GM03348 (cell line): ENCODE data around the gene ATP9B.
"Not testable (repeated sequence)": the region's sequence is repeated elsewhere in the genome, so short reads cannot be mapped to it uniquely, and the experiment has no call there.

Source experiments
- DNase-seq: peaks from one replicate; pipeline ENCODE4 v3.0.0; 2012; ENCODE audit warnings: low spot score

The ATP9B gene

DNA sequence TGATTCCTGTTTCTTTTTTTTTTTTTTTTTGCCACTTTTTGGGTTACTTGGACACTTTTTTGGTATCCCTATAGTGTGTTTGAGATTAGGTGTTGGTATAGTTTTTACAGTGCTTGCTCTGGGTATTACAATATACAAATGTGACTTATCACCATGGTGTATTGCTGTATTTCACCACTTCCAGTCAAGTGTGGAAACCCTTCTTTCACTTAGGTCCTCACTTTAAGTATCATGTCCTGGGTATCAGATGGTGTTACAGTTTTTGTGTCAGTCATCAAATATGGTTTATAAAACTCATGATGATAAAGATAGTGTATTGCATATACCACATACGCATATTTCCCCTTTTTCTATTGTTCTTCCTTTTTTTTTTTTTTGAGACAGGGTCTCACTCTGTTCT is 1.8 kb downstream of the ATP9B start:
- no peak for DNase-seq

DNA sequence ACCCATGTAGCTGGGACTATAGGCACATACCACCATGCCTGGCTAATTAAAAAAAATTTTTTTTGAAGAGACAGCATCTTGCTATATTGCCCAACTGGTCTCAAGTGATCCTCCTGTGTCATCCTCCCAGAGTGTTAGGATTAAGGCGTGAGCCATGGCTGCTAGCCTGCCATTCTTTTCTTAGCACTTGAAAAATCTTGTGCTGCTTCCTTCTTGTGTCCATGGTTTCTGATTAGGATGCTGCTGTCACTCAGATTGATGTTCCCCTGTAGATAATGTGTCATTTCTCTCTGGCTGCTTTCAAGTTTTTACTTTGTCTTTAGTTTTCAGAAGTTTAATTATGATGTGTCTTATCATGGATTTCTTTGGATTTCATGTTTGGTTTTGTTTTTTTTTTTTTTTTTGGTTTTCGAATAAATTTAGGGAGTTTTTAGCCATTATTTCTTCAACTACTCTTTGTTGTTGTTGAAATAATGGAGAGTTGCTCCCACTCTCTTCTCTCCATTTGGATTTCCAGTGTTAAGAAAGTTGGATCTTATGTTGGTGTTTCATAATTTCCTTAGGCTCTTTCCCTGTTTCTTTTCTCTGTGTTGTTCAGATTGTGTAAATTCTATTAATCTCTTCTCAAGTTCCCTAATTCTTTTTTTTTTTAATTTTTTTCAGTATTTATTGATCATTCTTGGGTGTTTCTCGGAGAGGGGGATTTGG is 2.5 kb downstream of the ATP9B start:
- no peak for DNase-seq

DNA sequence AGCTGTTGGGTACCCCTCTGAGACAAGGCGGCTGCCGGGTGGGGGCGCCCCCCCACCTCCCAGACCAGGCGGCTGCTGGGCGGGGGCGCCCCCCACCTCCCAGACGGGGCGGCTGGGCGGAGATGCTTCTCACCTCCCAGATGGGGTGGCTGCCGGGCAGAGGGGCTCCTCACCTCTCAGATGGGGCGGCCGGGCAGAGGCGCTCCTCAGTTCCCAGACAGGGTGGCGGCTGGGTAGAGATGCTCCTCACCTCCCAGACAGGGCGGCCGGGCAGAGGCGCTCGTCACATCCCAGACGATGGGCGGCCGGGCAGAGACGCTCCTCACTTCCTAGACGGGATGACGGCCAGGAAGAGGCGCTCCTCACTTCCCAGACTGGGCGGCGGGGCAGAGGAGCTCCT is 3.5 kb downstream of the ATP9B start:
- not testable (repeated sequence) for DNase-seq

GRCh38 chr18:79077181-79077580 is 8.0 kb downstream of the ATP9B start:
- DNase-seq, result no peak

DNA sequence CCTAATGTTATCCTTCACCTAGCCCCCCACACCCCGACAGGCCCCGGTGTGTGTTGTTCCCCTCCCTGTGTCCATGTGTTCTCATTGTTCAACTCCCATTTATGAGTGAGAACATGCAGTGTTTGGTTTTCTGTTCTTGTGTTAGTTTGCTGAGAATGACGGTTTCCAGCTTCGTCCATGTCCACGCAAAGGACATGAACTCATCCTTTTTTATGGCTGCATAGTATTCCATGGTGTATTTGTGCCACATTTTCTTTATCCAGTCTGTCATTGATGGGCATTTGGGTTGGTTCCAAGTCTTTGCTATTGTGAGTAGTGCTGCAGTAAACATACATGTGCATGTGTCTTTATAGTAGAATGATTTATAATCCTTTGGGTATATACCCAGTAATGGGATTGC is 9.6 kb downstream of the ATP9B start:
- DNase-seq, result not testable (repeated sequence)

DNA sequence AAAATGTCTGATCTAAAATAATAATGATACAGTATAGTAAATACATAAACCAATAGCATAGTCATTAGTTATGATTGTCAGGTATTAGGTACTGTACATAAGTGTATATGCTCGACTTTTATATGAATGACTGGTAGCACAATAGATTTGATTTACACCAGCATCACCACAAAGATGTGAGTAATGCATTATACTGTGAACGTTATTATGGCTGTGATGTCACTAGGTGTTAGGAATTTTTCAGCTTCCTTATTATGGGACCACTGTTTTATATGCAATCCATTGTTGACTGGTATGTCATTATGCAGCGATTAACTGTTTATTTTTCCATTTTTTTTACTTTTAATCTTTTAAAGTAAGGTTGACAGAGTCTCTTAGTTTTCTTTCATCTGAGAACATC is 23.7 kb downstream of the ATP9B start:
- DNase-seq, result no peak

- no peak for DNase-seq
Observed at GRCh38 chr18:79093986-79094385, 24.8 kb downstream of the ATP9B start.

DNA sequence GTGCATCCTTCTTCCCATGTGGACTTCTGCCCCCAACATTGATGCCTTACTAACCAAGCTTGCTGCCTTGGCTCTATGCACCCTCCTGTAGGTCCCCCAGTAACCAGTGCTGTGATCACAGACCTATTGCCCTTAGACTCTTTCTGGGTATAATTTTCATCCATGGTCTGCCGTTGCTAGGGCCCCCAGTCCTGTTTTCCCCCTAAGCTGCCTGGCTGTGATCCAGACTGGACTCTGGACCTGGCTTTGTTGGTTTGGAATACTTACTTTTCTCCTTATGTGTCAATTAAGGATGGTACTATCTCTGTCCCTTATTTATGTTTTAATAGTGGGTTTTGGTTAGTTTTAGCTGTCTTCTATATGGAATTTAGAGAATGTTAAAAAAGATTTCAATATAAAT is 26.0 kb downstream of the ATP9B start:
- DNase-seq, result no peak

DNA sequence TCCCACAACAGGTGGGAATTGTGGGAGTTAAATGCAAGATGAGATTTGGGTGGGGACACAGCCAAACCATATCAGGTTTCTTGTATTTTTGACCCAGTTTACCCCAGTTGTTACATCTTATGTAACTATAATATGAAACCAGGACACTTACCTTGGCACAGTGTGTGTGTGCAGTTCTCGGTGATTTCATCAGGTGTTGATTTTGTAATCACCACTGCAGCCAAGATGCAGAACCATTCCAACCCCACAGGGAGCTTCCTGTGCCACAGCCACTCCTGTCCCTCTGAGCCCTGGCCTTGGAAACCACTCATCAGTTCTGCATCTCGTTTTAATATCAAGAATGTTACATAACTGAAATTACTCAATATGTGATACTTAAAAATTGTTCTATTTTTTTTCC is 31.8 kb downstream of the ATP9B start:
- DNase-seq, result no peak

DNA sequence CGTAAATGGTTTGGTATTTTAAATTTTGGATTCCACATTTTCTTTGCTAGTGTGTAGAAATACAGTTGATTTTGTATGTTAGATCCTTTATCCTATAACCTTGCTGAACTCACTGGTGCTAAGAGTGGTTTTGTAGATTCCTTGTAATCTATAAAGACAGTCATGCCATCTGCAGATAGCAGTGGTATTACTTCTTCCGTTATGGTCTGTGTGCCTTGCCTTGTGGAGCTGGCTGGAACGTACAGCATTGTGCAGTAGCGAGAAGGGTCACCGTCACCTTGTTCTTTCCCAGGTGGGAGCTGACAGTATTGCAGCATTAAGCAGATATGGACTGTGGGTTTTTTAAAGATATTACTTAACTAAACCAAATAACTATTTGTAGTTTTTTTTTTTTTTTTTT is 33.7 kb downstream of the ATP9B start:
- DNase-seq, result no peak

DNA sequence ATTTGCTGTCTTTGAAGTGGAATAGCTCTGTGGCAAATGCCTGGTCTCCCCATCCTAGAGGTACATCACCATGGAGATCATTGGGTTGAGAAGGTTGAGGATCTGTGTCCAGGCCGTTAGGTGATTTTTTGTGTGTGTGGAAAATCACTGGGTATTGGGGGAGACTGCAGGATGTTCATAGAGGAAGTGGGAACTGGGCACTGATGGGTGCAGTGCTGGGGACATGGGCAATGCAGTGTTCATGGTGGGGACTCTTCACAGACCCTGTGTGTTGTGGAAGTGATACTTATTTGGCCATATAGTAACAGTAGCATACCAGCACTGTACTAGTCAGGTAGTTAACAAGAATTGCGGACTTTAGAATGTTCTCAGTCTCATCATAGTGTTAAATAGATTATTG is 34.9 kb downstream of the ATP9B start:
- no peak for DNase-seq

GRCh38 chr18:79105455-79105854 is 36.3 kb downstream of the ATP9B start:
- no peak for DNase-seq

- DNase-seq, result no peak
Observed at GRCh38 chr18:79106084-79106483, 36.9 kb downstream of the ATP9B start.

DNA sequence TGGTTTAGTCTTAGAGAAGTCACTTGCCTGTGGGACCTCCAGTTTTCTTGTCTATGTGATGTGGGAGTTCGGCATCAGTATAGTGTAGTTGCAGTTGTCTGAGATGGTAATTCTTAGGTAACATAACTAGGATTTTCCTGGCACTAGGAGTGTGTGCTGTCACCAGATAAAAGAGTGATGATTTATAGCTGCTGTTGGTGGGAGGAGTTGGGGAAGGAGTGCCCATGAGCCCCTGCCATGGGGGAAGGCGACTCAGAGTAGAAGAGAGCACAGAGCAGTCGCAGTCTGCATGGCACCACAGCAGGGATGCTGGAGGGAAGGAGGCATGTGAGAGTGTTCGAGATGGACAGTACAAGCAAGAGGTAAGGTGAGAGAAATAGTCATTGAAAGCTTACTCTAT is 38.7 kb downstream of the ATP9B start:
- DNase-seq, result no peak

GRCh38 chr18:79108549-79109215 is 39.5 kb downstream of the ATP9B start:
- peak; percentile 28 for DNase-seq

DNA sequence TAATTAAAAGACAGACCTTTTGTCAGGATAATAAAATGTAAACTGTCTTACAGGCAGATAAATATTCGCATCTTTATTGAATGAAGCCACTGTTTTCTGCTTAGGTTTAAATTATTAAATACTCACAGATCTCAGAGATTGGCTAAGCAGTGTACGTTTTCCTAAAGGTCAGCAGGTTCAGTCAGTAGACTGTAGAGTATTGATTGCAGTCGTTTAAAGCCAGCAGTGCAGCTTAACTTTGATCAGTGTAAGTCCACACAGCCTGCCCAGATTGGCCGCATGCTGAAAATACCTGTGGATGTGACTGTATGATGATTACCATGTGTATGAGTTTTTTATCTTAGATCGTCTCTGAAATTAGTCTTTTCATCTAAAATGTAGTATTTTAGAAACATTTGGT is 42.3 kb downstream of the ATP9B start:
- DNase-seq, result no peak

- DNase-seq, result no peak
Observed at GRCh38 chr18:79117385-79117784, 48.2 kb downstream of the ATP9B start.

- no peak for DNase-seq
Observed at GRCh38 chr18:79117788-79118187, 48.6 kb downstream of the ATP9B start.

DNA sequence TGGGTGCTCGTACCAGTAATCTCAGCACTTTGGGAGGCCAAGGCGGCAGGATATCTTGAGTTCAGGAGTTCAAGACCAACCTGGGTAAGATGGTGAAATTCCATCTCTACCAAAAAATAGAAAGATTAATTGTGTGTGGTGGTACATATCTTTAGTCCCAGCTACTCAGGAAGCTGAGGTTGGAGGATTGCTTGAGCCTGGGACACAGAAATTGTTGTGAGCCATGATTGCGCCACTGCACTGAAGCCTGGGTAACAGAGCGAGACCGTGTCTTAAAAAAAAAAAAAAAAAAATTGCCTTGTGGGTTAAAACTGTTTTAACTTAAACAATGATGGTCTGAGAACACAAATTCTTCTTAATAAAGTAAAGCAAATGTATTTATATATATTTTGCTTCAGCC is 49.6 kb downstream of the ATP9B start:
- no peak for DNase-seq

DNA sequence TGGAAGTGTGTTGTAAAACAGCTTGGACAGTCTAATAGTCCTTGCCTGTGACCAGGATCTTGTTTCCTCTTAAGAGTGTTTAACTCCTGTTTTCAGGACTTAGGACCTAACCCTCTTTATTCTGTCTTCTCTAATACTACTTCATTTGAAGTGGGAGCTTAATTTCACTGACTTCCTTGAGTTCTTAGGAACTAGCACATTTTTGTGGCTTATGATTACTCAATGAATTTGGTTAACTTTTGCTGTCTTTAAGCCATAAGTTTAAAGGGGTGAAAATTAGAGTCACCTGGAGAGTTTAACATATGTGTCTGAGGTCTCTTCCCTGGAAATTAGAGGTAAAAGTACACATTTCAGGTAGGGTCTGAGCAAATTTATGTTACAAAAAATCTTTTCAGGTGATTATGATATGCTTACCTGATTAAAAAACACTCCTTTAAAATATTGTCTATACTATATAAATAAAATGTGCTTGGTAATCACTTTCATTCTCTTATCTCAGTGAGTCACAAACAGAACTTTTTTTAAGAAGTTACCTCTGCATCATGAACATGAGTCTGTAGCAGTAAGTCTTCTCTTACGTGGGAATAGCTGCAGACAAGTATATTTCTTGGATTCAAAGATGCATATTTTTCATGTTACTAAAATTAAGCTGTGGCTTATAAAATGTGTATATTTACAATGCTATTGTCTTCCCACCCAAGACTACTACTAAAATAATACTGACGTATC is 52.7 kb downstream of the ATP9B start:
- peak; percentile 16 for DNase-seq

GRCh38 chr18:79123948-79124347 is 54.8 kb downstream of the ATP9B start:
- no peak for DNase-seq

- DNase-seq, result no peak
Observed at GRCh38 chr18:79129120-79129519, 59.9 kb downstream of the ATP9B start.

DNA sequence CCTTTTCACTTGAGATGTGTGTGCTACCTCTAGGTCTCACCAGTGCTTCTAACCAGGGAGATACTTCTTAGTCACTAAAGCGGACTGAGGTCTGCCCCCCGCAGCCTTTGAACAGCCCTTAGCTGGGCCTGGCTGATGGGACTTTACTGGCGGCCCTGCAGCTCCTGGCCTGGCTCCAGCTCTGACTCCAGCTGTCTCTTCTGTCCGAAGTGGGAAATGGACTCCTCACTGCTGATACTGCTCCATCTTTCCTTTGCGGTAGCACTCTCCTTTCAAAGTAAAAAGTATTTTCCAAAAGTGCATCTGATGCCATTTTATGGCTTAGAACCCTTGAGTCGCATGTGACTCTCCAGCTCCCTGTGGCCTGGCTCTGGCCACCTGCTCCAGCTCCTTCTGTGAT is 64.5 kb downstream of the ATP9B start:
- no peak for DNase-seq
